ENCODE results near the gene PPP3CB. TPM values are rescaled to one million over a fixed set of nuclear protein-coding genes. Genes with fewer than 3 reads are reported as not detected.

PPP3CB gene
- total RNA-seq, 1 donor from 2014 or later, result 42.4 TPM

DNA sequence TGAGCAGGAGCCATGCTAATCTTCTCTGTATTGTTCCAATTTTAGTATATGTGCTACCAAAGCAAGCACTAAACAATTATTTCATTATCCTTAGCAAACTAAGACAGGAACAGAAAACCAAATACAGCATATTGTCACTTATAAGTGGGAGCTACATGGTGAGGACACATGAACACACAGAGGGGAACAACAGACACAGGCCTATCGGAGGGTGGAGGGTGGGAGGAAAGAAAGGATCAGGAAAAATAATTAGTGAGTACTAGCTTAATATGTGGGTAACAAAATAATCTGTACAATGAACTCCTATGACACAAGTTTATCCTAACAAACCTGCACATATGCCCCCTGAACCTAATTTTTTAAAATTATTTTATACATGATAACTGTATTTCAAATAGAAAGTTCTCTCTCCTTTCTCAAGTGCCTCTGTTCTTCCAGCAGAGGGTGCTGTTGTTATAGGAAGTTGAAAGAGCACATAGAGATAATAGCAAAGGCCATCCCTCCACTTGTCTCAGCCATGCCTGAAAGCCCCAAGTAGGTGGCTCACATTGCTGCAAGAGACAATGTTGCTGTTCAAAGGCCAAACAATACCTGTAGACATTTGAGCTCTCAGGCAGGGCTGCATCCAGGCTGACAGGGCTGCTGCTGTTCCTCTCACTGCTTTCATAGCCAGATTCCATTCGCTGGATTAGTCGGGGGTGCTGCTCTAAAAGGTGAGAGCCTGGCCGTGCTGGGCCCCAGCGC lies 33.4 kb upstream of the PPP3CB start:
- Mint-ChIP-seq H3K4me3 (no peak overlapping the region), H3K27ac (no peak overlapping the region), H3K27me3 (no peaks in the 10 kb centered on the region), H3K36me3 (peaks cover 8% of the 10 kb centered on the region), H3K9me3 (no peaks in the 10 kb centered on the region), H3K4me1 (ENCODE audit: unreplicated experiment) (no peaks in the 10 kb centered on the region)
- no peak for DNase-seq (ENCODE audit: extremely low spot score, unreplicated experiment)
- TF ChIP-seq, protein P1, sequence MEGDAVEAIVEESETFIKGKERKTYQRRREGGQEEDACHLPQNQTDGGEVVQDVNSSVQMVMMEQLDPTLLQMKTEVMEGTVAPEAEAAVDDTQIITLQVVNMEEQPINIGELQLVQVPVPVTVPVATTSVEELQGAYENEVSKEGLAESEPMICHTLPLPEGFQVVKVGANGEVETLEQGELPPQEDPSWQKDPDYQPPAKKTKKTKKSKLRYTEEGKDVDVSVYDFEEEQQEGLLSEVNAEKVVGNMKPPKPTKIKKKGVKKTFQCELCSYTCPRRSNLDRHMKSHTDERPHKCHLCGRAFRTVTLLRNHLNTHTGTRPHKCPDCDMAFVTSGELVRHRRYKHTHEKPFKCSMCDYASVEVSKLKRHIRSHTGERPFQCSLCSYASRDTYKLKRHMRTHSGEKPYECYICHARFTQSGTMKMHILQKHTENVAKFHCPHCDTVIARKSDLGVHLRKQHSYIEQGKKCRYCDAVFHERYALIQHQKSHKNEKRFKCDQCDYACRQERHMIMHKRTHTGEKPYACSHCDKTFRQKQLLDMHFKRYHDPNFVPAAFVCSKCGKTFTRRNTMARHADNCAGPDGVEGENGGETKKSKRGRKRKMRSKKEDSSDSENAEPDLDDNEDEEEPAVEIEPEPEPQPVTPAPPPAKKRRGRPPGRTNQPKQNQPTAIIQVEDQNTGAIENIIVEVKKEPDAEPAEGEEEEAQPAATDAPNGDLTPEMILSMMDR (conservative IDR thresholded peaks at IDR 0.05), result peak; percentile 97

DNA sequence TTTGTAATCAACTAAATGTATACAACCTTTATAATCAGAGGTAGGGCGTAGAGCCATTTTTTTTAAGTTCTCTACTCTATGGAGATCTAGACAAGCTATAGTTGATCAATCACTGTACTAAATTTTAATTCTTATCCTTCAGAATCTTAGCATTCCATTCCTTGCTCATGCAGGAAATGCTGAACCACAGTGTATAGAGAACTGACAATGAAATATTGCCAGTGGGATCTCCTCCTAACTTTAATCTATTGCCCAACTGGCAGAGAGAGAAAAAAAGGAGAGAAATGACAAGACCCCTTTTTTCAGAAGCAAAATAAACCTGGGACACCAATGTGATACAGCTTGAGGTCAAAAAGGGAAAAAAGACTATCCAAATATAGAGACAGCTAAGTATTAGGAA lies 26.4 kb upstream of the PPP3CB start:
- Mint-ChIP-seq H3K27ac (no peak overlapping the region), H3K4me3 (no peak overlapping the region), H3K27me3 (no peaks in the 10 kb centered on the region), H3K36me3 (peaks cover 29% of the 10 kb centered on the region), H3K4me1 (ENCODE audit: unreplicated experiment) (no peaks in the 10 kb centered on the region), H3K9me3 (no peaks in the 10 kb centered on the region)
- no peak for DNase-seq (ENCODE audit: extremely low spot score, unreplicated experiment)
- TF ChIP-seq, protein P1 (conservative IDR thresholded peaks at IDR 0.05), result no peak

DNA sequence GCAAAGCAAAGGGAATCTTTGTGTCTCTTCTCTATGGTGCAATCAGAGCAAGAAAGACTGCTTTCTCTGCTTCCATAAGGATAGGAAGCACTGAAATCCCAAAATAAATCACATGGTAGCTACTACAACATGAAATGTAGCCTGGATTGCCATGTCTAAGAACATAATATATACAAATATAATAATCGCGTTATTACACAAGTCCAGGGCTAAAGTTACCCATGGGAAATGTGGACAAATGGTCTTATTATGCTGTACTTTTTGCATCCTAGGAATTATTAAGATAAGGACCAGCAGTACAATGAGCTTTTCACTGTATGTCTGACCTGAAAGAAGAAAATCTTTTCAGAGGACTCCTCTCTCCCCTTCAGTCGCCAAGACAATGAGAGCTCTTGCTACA lies 23.5 kb upstream of the PPP3CB start:
- no peaks in the 10 kb centered on the region for H3K4me1 Mint-ChIP-seq (ENCODE audit: unreplicated experiment)
- H3K36me3 Mint-ChIP-seq, result peaks cover 28% of the 10 kb centered on the region
- H3K27me3 Mint-ChIP-seq, result no peaks in the 10 kb centered on the region
- TF ChIP-seq, protein P1 (conservative IDR thresholded peaks at IDR 0.05), result no peak
- H3K4me3 Mint-ChIP-seq, result no peak overlapping the region
- no peak for DNase-seq (ENCODE audit: extremely low spot score, unreplicated experiment)
- H3K9me3 Mint-ChIP-seq, result no peaks in the 10 kb centered on the region
- H3K27ac Mint-ChIP-seq, result no peak overlapping the region

DNA sequence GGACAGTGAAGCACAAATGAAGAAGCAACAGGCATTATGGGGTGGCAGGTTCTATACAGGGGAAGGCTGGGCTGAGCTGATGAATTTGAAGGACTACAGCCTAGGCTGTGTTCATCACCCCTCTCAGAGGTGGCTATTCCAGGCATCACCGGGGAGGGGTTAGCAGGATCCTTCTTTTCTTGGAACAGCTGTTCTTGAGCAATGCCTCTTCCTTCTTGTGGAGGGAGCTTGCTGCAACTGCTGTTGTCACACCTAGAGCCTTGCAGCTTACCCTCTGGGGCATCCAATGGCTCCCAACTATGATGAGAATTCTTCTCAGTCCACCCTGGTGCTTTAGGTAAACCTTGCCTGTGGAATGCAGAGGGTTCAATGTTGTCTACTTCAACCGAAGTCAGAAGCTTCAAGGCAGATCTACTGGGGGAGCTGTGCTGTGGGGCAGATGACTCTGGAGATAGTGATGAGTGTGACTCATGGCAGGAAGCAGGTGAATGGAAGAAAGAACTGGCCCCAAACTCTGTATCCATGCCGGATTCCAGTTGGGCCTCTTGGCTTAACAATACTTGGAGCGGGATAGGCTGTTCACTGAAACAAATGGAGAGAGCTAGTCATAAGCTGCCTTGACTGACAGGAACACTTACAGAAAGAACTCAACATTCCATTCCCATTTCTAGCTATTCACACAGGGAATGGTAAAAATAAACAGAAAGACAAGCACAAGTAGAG lies 21.5 kb upstream of the PPP3CB start:
- no peak overlapping the region for H3K27ac Mint-ChIP-seq
- TF ChIP-seq, protein P1 (conservative IDR thresholded peaks at IDR 0.05), result no peak
- H3K36me3 Mint-ChIP-seq, result peaks cover 18% of the 10 kb centered on the region
- H3K4me1 Mint-ChIP-seq (ENCODE audit: unreplicated experiment), result no peaks in the 10 kb centered on the region
- H3K9me3 Mint-ChIP-seq, result no peaks in the 10 kb centered on the region
- no peaks in the 10 kb centered on the region for H3K27me3 Mint-ChIP-seq
- DNase-seq (ENCODE audit: extremely low spot score, unreplicated experiment), result no peak
- H3K4me3 Mint-ChIP-seq, result no peak overlapping the region

DNA sequence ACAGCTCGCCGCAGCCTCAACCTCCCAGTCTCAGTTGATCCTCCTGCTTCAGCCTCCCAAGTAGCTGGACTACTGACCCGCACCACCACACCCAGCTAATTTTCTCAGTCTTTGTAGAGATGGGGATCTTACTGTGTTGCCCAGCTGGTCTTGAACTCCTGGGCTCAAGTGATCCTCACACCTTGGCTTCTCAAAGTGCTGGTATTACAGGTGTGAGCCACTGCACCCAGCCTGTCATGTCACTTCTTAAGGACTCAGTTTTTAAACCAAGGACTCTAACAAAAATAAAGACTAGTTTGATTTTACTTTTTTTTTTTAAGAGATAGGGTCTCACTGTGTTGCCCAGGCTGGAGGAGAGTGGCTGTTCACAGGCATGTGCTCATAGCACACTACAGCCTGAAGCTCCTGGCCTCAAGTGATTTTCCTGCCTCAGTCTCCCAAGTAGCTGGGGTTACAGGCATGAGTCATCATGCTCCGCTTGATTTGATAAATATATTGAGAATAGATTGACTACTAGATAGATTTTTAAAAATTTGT lies 16.5 kb upstream of the PPP3CB start:
- no peak for DNase-seq (ENCODE audit: extremely low spot score, unreplicated experiment)
- no peaks in the 10 kb centered on the region for H3K4me1 Mint-ChIP-seq (ENCODE audit: unreplicated experiment)
- H3K4me3 Mint-ChIP-seq, result no peak overlapping the region
- H3K36me3 Mint-ChIP-seq, result peaks cover 7% of the 10 kb centered on the region
- no peaks in the 10 kb centered on the region for H3K27me3 Mint-ChIP-seq
- no peak overlapping the region for H3K27ac Mint-ChIP-seq
- TF ChIP-seq, protein P1 (conservative IDR thresholded peaks at IDR 0.05), result no peak
- no peaks in the 10 kb centered on the region for H3K9me3 Mint-ChIP-seq
